Measurements from ENCODE around the gene AP5B1. TPM values are rescaled to one million over a fixed set of nuclear protein-coding genes. Genes with fewer than 3 reads are reported as not detected.

The AP5B1 gene
- 16.6 and 38.9 TPM in 2 replicates for total RNA-seq (ENCODE audit: low replicate concordance)
- long read RNA-seq, partial matches to known transcripts, result 0 of 3 reads
- long read RNA-seq, other reads (novel, unspliced or antisense), result 3 of 3 reads

DNA sequence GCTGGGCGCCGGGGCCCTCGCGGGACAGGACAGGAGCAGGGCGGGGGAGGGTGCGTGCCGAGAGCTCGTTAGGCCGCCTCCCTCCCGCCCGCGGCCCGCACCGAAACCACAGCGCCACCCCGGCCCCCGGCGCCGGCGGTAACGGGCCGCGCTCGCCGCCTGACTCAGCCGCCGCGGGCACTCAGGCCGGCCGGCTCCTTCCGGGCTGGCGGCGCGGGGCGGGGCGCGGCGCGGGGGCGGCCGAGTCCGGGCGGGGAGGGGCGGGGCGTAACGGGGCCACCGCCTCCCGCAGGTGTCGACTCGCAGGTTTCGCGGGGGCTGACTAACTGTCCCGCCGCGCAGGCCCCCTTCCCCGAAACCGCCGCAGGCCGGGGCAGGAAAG is at the start of gene AP5B1:
Gene AP5B1, minus strand, starts transcription at position 207 of the 382 bp plus-strand sequence. CDS start 385 bp downstream, outside the sequence.
- DNase-seq (ENCODE audit: extremely low spot score, unreplicated experiment), result no peak
- Mint-ChIP-seq H3K9me3 (no peaks in the 10 kb centered on the region), H3K4me3 (peak within 1 kb of the TSS; percentile 87), H3K4me1 (ENCODE audit: unreplicated experiment) (peaks cover 4% of the 10 kb centered on the region), H3K36me3 (no peaks in the 10 kb centered on the region), H3K27ac (peak within 1 kb of the TSS; percentile 85), H3K27me3 (peaks cover 28% of the 10 kb centered on the region)
- TF ChIP-seq CTCF (conservative IDR thresholded peaks at IDR 0.05), result no peak

- Mint-ChIP-seq H3K9me3 (peaks cover 4% of the 10 kb centered on the region), H3K27ac (no peak overlapping the region), H3K27me3 (peaks cover 23% of the 10 kb centered on the region), H3K36me3 (no peaks in the 10 kb centered on the region), H3K4me3 (no peak overlapping the region), H3K4me1 (ENCODE audit: unreplicated experiment) (peaks cover 19% of the 10 kb centered on the region)
- no peak for TF ChIP-seq CTCF (conservative IDR thresholded peaks at IDR 0.05)
- no peak for DNase-seq (ENCODE audit: extremely low spot score, unreplicated experiment)
Measured at GRCh38 chr11:65829459-65829858, 48.7 kb upstream of the AP5B1 start.

DNA sequence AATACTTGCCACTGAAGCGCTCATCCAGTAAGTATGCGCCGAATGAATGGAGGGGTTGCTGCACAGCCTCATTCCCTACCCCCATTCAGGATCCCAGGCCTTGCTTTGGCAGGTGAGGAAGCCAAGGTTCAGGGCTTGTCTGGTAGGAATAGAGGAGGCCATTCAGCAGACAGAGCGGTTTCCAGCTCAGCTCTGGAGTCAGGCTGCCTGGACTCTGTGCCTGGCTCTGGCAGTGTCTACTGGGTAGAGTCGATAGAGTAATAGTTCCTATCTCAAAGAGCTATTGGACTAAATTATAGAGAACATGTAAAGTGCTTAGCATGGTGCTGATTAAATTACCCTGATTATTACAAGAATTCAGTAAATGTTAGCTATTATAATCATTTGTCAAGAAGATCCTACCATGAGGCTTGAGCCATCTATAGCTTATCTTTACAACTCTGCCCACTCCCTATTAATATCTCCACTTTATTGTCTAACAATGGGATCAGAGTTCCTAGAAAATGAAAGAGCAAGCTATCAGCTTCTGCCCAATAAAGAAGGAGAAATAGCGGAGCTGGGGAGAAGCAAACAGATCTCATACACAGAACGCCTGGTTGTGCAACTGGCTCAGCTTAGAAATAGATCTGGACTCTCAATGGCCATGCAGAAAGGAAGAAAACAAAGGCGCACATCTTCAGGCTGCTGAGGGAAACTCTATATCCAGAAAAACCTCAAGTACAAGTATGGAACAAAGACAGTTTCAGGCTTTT is 46.4 kb upstream of the AP5B1 start:
- Mint-ChIP-seq H3K36me3 (no peaks in the 10 kb centered on the region), H3K4me1 (ENCODE audit: unreplicated experiment) (peaks cover 13% of the 10 kb centered on the region), H3K9me3 (no peaks in the 10 kb centered on the region), H3K27me3 (peaks cover 17% of the 10 kb centered on the region), H3K27ac (peak overlapping the region; percentile 24), H3K4me3 (no peak overlapping the region)
- TF ChIP-seq CTCF (conservative IDR thresholded peaks at IDR 0.05), result no peak
- DNase-seq (ENCODE audit: extremely low spot score, unreplicated experiment), result no peak

GRCh38 chr11:65822776-65823528 is 42.2 kb upstream of the AP5B1 start:
- H3K27ac Mint-ChIP-seq, result no peak overlapping the region
- no peaks in the 10 kb centered on the region for H3K9me3 Mint-ChIP-seq

DNA sequence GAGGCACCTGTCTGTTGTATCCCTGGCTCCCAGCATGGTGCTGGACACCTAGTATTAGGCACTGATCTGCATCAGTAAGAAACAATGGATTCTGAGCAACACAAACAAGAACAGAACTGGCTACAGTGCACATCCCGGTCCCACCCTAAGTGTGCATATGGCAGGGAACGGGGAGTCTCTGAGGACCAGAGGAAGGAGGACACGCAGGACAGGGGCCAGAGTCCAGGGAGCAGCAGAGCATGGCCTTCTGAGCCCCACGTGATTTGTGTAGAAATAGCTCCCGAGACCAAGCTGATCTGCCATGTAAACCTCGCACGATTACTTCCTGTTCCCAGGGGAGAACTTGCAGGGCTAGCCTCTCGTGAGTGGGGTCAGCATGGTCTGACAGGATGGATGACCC is 40.3 kb upstream of the AP5B1 start:
- no peak overlapping the region for H3K4me3 Mint-ChIP-seq
- no peaks in the 10 kb centered on the region for H3K9me3 Mint-ChIP-seq
- no peaks in the 10 kb centered on the region for H3K27me3 Mint-ChIP-seq
- no peak overlapping the region for H3K27ac Mint-ChIP-seq
- peaks cover 5% of the 10 kb centered on the region for H3K4me1 Mint-ChIP-seq (ENCODE audit: unreplicated experiment)
- H3K36me3 Mint-ChIP-seq, result no peaks in the 10 kb centered on the region
- TF ChIP-seq CTCF (conservative IDR thresholded peaks at IDR 0.05), result no peak
- DNase-seq (ENCODE audit: extremely low spot score, unreplicated experiment), result no peak

More at GRCh38 chr11:65822776-65823528, 42.2 kb upstream of the AP5B1 start:
- no peak for TF ChIP-seq CTCF (conservative IDR thresholded peaks at IDR 0.05)
- DNase-seq (ENCODE audit: extremely low spot score, unreplicated experiment), result no peak
- no peaks in the 10 kb centered on the region for H3K36me3 Mint-ChIP-seq
- no peaks in the 10 kb centered on the region for H3K27me3 Mint-ChIP-seq
- H3K4me1 Mint-ChIP-seq (ENCODE audit: unreplicated experiment), result no peaks in the 10 kb centered on the region
- no peak overlapping the region for H3K4me3 Mint-ChIP-seq

All from type B pancreatic cell (in vitro differentiated cells).